Endothelial cell of umbilical vein (primary cell): Measurements from ENCODE around the gene DOCK6.

Experiments used
- CTCF ChIP-seq, 2 donors: IDR thresholded peaks; 1 replicate in 1 of 2; 2 replicates in 1 of 2; pipeline ENCODE4 v1.5.1; 2011; ENCODE audit warnings: low read length in 2 of 2, mild to moderate bottlenecking in 2 of 2, moderate library complexity in 2 of 2, control low read depth in 1 of 2, inconsistent platforms in 1 of 2, low read depth in 1 of 2; ENCODE audit not compliant: insufficient read depth in 1 of 2; ENCODE audit errors: extremely low read depth in 1 of 2
- EZH2 ChIP-seq: IDR thresholded peaks from 2 replicates; pipeline ENCODE4 v1.6.1; 2012; ENCODE audit warnings: borderline replicate concordance, low read depth, mild to moderate bottlenecking, moderate library complexity, low read length, inconsistent platforms; ENCODE audit not compliant: severe bottlenecking
- FOS ChIP-seq: IDR thresholded peaks from 2 replicates; pipeline ENCODE4 v1.6.1; 2011; ENCODE audit warnings: mild to moderate bottlenecking, low read length, moderate library complexity, borderline replicate concordance; ENCODE audit not compliant: insufficient read depth
- JUN ChIP-seq: IDR thresholded peaks from 2 replicates; pipeline ENCODE4 v1.6.1; 2011; ENCODE audit warnings: borderline replicate concordance, low read depth; ENCODE audit not compliant: insufficient read length, insufficient read depth
- MAX ChIP-seq: IDR thresholded peaks from 2 replicates; pipeline ENCODE4 v1.6.1; 2011; ENCODE audit not compliant: insufficient read depth, insufficient read length
- MYC ChIP-seq: IDR thresholded peaks from one replicate; pipeline ENCODE4 v1.6.1; 2011; ENCODE audit warnings: mild to moderate bottlenecking, low read depth, low read length
- POLR2A ChIP-seq: IDR thresholded peaks from 2 replicates; pipeline ENCODE4 v1.6.1; 2012; ENCODE audit warnings: low read depth, mild to moderate bottlenecking, control low read depth, low read length
- POLR2AphosphoS5 ChIP-seq: IDR thresholded peaks from 2 replicates; pipeline ENCODE4 v1.6.1; 2012; ENCODE audit warnings: low read depth, mild to moderate bottlenecking, control low read depth, low read length, moderate library complexity; ENCODE audit not compliant: insufficient read depth

- TF ChIP-seq POLR2A (no peak), CTCF (IDR thresholded peaks at IDR 0.05; ENCODE audit: extremely low read depth in 1 of 2, insufficient read depth in 1 of 2, low read depth in 1 of 2, low read length in 2 of 2) (no peak), EZH2 (no peak), POLR2AphosphoS5 (no peak), FOS (no peak), MAX (no peak), MYC (no peak), JUN (no peak)
These were observed 53.5 kb downstream of the DOCK6 start for GRCh38 chr19:11208561-11209471.
